HG03442 (cell line): ENCODE data around the gene SOX6.

Source experiments
- ATAC-seq: cut with Tn5 transposase; IDR thresholded peaks from one replicate; pipeline ENCODE4 v1.9.1; 2021; ENCODE audit warnings: mild to moderate bottlenecking, moderate library complexity; ENCODE audit not compliant: unreplicated experiment

SOX6 gene

DNA sequence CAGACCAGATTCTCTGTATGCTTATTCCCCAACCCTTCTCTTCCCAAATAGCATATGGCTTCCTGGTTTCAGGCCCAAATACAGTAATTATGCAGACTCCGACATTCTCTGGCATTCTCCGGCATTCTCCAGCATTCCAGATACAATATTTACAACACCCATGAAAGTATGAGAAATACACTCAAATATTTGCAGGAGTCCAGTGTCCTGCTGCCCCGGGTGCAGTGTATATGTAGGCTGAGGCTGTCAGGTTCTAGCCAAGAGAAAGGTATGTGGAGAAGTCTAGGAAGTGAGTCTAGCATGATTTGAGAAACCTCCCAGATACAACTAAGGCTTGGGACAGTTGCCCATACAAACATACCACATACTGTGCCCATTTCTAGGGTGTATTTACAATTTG, 160.7 kb downstream of the SOX6 start:
- ATAC-seq: no peak

GRCh38 chr11:16194566-16194965, 161.8 kb downstream of the SOX6 start:
- ATAC-seq: no peak

DNA sequence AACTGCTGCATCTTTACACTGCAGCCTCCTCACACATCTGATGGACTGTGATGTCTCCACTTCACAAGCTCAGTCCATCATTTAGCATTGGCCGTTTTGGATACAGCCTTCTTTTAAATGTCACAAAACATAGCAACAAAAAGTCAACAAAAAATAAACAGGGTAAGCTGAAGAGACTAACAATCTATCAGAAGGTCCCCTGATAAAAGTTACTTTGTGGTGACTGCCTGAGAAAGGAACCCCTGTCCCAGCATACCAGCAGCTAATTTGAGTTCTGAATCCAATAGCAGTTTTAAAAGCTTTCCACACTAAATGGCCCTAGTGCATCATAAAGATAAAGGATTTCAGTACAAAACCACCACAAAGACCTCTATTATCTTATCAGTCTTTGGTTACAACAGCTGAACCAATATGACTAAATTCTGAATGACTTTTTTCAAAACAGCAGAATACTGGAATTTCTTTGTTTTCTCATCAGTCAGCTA, 162.4 kb downstream of the SOX6 start:
- ATAC-seq: no peak

DNA sequence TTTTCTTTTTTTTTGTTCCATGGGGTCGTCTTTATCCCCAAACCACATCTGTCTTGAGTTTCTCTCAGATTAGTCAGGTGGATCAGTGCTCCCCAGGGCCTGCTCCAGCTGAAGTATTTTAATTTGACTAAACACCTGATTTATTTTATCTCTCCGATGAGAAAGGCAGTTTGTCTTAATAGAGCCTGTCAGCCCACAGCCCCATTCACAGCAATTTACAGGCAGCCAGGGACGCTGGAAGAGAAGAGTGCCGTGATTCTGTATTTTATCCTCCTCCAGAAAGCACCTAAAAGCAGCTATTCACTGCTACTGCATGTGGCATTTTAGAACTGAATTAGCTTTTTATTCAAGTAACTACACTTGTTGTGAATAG, 164.5 kb downstream of the SOX6 start:
- no peak for ATAC-seq

DNA sequence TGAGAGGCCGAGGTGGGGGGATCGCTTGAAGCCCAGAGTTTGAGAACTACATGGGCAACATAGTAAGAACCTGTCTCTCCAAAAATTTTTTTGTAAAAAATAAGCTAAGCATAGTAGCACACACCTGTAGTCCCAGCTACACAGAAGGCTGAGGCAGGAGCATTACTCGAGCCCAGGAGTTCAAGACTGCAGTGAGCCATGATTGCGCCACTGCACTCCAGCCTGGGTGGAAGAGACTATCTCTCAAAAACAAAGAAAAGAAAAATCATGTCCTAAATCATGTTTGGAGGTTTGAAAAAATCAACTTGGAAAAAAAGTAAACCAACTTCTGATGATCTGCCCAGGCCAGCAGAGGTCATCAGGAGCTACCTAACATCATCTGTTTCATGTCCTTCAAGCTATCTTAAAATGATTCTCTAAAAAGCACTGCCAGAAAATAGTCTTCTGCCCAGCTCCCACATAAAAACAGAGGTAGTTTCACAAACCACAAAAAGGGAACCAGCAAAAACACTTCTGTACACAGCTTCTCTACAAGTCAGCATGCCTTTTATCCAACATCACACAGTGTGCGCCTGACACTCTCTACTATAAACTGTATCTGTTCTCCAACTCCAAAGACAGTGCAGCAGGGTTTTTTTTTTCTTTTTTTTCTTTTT, 165.0 kb downstream of the SOX6 start:
- no peak for ATAC-seq

DNA sequence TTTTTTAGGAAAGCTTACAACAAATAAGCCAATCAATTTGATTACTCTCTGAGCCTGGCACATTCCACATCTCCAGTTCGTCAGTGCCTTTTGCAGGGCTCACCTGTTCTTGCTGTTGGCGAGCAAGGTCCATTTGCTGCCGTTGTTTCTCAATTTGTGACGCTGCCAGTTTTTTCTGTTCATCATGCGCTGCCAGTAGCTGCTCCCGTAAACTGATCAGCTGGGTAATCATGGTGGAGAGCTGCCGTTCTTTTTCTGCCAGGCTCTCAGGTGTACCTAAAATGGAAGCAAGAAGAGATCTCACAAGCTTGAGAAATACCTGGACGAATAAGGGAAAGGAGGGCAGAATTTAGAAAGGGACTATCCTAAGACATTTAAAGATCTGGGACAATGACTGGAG, 169.7 kb downstream of the SOX6 start:
- ATAC-seq: no peak

DNA sequence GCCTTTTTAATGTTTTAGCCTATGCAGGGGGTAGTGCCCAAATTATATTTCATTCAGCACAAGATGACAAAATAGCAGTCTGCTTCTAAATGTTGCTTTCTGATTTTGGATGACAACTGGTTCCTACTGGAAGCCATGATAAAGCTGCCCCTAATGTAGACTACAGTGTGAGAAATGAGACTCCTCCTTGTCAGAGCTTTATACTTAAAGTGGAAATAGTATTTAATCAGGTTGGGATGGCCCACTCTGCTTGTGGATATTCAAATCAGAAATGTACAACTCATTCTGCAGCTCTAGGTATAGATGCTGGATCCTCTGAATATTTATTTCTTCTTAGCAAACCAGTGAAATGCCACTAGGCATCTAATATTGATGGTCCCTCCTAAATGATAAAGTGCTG, 171.3 kb downstream of the SOX6 start:
- ATAC-seq: no peak

DNA sequence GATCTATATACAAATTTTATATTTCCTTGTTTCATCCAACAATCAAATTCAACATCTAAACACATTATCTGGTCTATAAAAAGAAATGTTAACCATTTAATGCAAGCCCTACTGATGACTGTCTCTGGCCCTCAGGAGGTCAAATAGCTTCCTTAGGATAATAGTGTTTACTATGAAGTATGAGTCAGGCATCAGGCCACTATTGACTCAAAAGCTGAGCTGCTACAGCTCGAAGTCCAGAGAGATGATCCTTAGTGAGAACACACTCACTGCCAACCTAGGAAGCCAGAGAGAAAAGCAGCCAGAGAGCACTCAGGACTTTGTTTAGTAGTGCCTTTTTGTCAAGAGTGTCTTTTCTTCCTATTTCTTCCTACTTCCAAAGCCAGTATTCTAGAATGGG, 171.8 kb downstream of the SOX6 start:
- no peak for ATAC-seq

DNA sequence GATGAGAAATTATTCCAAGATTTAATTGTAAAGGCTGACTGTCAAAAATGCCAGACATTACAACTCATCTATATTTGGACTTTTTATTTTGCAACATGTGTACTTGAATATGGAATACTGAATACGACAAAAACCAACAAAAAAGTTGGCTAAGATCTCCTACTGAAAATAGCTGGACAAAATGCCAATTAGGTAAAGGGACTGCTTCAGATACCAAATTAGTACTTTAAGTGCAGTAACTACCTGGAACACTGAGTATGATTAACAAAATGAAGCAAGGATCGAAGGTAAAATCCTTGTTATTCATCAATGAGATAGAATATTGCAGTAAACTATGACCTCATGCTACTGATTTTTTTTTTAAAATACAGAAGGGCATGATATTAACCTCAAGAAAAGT, 173.8 kb downstream of the SOX6 start:
- ATAC-seq: no peak

GRCh38 chr11:16180868-16181267, 175.5 kb downstream of the SOX6 start:
- ATAC-seq: no peak

- ATAC-seq: no peak
Measured at GRCh38 chr11:16179676-16180075, 176.7 kb downstream of the SOX6 start.

- ATAC-seq: no peak
Measured at GRCh38 chr11:16178273-16178672, 178.1 kb downstream of the SOX6 start.

DNA sequence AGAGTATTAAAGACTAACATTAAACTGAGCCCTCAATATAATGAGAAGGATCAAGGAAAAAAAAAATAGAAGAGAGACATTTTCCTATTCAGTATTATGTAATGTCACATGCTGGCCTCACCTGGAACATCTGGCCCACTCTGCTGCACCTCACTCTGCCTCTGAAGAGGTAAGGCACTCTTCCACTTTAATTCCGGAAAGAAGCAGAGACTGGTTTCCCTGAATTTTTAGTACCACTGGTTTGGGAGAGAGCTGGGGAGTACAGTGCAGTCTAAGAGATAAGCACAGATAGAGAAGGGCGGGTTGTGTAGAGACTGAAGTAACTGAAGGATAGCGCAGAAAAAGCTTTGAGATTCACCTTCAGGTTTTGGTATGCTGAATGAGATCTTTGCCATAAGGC, 178.7 kb downstream of the SOX6 start:
- ATAC-seq: no peak

DNA sequence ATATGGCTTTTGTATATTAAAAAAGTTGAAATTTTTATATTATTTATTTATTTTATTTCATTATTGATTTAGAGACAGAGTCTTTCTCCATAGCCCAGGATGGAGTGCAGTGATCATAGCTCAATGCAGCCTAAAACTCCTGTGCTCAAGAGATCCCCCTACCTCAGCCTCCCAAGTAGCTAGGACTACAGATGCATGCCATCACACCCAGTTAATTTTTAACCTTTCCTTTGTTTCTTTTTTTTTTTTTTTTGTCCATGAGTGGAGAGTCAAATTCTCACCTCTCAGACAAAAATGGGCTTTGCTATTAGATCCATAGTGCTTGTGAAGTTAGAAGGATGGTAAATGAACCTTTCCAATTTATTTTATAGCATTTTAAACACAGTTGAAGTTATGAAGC, 182.5 kb downstream of the SOX6 start:
- ATAC-seq: no peak

DNA sequence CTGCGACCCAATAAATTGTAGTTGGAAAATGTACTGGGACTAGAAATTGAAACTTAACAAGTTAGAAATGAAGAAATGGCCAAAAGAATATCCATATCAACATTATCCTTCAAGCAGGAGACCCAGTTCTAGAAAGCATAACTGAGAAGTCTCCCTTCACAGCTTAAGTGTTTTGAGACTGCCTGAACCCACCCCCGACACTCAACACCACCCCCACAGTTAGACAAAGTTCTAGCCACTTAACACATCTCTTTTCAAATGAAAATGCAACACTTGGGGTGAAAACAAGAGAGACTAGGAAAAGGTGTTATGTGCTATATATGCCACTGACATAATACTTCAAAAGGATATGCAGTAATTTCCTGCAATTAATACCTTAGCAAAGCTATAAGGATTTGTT, 184.5 kb downstream of the SOX6 start:
- no peak for ATAC-seq

DNA sequence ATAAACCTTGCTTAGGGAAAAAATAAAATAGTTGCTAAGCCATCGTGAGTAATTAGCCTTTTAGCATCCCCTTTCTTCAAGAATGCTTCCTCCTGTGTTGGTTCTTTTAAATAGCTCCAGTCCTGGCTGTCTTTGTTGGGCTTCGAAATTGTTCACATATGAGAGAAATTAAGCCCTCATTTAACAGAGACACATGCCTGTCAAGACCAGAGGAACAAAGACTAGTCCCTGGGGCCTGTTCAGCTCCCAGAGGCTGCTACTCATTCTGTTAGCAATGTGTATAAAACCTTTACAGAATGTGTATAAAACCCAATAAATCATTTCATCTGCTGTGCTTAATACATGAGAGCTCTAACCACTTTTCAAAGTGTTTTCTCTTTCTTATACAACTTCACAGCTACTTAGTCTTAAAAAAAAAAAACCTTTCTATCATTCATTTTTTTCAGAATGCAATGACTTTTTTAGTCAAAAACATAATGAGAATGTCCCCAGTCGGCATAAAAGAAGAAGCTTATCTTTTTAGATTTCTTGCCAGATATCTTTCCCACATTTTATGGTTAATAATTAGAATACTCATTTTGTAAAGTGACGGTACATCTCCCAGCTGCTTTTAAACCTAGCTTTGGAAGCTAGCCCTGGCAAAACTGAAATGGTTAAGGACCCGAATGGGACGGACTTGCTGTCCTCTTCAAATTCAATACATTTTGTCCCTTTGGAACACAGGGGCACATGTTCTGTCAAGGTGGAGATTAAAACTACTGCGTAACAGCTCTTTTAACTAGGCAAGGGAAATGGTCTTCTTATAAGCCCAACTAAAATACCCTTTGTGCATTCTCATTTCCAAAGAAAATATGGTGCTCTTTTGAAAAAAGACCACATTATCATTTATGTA, 186.1 kb downstream of the SOX6 start:
- no peak for ATAC-seq

DNA sequence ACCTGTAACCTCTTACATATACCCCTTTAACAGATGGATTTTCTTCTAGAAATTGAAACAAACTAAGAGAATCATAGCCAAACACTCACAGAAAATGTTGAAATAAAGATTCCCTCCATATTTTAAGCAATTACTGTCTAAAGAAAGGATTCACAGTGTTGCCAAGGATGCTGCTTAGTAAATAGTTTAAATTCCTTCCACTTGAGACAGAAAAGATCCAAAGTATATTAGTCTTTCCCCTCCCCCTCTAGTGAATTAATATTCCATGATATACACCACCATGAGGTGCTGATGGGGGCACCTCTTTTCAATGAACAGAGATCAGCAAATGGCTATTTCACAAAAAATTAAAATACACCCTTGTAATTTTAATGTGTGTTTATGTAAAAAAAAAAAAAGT, 186.8 kb downstream of the SOX6 start:
- no peak for ATAC-seq

GRCh38 chr11:16167706-16168487, 188.4 kb downstream of the SOX6 start:
- ATAC-seq: no peak

- ATAC-seq: no peak
Measured at GRCh38 chr11:16166571-16166970, 189.8 kb downstream of the SOX6 start.

GRCh38 chr11:16160146-16160545, 196.2 kb downstream of the SOX6 start:
- no peak for ATAC-seq

GRCh38 chr11:16158426-16158994, 197.8 kb downstream of the SOX6 start:
- ATAC-seq: no peak
